ENCODE results near the gene ARHGDIG. TPM values are rescaled to one million over a fixed set of nuclear protein-coding genes. Genes with fewer than 3 reads are reported as not detected.

Gene ARHGDIG
- total RNA-seq, 1 donor from 2014 or later: not detected

DNA sequence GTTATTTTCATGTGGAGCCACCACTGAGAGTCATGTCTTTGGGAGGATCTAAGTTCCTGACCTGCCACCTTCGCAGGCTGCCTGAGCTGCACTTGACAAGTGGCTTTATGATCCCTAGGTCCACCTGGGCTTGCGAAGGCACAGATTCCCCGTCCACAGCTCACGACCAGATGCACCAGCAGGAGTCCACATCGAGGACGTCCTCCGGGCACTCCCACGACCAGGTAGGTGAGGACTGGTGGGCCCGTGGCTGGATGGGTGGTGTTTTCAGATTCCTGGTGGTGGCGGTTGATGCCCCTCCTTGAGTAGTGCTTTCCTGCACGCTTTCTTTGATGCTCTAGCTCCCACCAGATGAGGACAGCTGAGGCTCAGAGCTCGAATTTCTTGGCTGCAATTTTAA, 31.0 kb upstream of the ARHGDIG start:
- no peak for DNase-seq (ENCODE audit: low spot score)
- no peak overlapping the region for H3K4me3 Mint-ChIP-seq
- Histone ChIP-seq H3K4me2 (no peak overlapping the region), H3K27me3 (no peaks in the 10 kb centered on the region), H3K9me3 (ENCODE audit: low read depth) (no peaks in the 10 kb centered on the region), H3K79me2 (ENCODE audit: low read depth) (peaks cover 35% of the 10 kb centered on the region), H3K27ac (no peak overlapping the region), H3K4me3 (no peak overlapping the region), H2AFZ (replicated peaks) (no peak overlapping the region), H3K4me1 (no peaks in the 10 kb centered on the region), H4K20me1 (ENCODE audit: low read depth) (peaks cover 32% of the 10 kb centered on the region), H3K9ac (no peak overlapping the region), H3F3A (ENCODE audit: low read depth) (no peaks in the 10 kb centered on the region), H3K36me3 (no peaks in the 10 kb centered on the region)
- TF ChIP-seq EZH2 (IDR thresholded peaks at IDR 0.05): no peak
- TF ChIP-seq, protein P1, sequence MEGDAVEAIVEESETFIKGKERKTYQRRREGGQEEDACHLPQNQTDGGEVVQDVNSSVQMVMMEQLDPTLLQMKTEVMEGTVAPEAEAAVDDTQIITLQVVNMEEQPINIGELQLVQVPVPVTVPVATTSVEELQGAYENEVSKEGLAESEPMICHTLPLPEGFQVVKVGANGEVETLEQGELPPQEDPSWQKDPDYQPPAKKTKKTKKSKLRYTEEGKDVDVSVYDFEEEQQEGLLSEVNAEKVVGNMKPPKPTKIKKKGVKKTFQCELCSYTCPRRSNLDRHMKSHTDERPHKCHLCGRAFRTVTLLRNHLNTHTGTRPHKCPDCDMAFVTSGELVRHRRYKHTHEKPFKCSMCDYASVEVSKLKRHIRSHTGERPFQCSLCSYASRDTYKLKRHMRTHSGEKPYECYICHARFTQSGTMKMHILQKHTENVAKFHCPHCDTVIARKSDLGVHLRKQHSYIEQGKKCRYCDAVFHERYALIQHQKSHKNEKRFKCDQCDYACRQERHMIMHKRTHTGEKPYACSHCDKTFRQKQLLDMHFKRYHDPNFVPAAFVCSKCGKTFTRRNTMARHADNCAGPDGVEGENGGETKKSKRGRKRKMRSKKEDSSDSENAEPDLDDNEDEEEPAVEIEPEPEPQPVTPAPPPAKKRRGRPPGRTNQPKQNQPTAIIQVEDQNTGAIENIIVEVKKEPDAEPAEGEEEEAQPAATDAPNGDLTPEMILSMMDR (IDR thresholded peaks at IDR 0.05): no peak
- no peaks in the 10 kb centered on the region for H3K27me3 Mint-ChIP-seq (ENCODE audit: insufficient read depth, low read depth)
- H3K27ac Mint-ChIP-seq: no peak overlapping the region
- H3K9me3 Mint-ChIP-seq: no peaks in the 10 kb centered on the region
- H3K36me3 Mint-ChIP-seq: peaks cover 24% of the 10 kb centered on the region
- H3K4me1 Mint-ChIP-seq: peaks cover 5% of the 10 kb centered on the region

DNA sequence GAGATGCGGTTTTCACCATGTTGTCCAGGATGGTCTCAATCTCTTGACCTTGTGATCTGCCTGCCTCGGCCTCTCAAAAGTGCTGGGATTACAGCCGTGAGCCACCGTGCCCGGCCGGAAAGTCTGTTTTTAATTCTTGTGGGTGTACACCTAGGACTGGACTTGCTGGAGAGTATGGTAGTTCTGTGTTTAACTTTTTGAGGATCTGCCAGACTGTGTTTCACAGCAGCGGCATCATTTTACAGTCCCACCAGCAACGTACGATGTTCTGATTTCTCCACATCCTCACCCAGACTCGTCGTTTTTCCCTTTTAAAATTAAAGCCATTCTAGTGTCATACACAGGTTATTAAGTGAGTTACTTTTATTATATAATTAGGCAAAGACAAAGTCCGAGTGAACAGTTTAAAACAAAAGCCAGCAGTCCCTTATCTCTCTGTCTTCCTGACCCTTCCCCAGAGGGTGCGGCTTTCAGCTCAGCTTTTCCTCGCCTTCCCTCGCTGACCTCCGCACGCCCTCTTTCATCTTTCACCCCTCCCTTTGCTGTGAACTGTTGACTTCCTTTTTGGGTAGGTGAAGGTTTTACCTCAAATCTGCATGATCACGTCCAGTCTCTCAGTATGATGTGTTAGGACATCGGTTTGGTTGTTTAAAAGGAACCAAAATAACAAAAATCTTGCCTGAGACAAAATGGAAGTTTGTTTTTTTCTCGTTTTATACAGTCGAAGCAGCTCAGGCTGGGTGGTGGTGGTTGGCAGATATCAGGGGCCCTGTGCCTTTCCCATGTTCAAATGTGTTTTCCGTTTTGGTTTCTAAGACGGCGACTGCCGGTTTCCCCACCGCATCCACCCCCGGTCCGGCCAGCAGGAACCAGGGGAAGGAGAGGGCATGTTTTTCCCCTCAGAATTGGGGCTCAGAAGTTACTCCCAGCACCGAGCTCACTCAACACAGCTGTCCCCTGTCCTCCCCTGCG, 27.7 kb upstream of the ARHGDIG start:
- Histone ChIP-seq H3K4me2 (no peak overlapping the region), H3K9me3 (ENCODE audit: low read depth) (no peaks in the 10 kb centered on the region), H3K79me2 (ENCODE audit: low read depth) (peaks cover 4% of the 10 kb centered on the region), H3F3A (ENCODE audit: low read depth) (no peaks in the 10 kb centered on the region), H3K4me1 (no peaks in the 10 kb centered on the region), H3K27ac (no peak overlapping the region), H3K9ac (no peak overlapping the region), H4K20me1 (ENCODE audit: low read depth) (peaks cover 11% of the 10 kb centered on the region), H2AFZ (replicated peaks) (no peak overlapping the region), H3K36me3 (no peaks in the 10 kb centered on the region), H3K27me3 (no peaks in the 10 kb centered on the region), H3K4me3 (no peak overlapping the region)
- Mint-ChIP-seq H3K4me3 (no peak overlapping the region), H3K27me3 (ENCODE audit: insufficient read depth, low read depth) (no peaks in the 10 kb centered on the region), H3K36me3 (peaks cover 33% of the 10 kb centered on the region), H3K27ac (no peak overlapping the region), H3K9me3 (no peaks in the 10 kb centered on the region), H3K4me1 (no peaks in the 10 kb centered on the region)
- no peak for TF ChIP-seq EZH2 (IDR thresholded peaks at IDR 0.05)
- TF ChIP-seq, protein P1 (IDR thresholded peaks at IDR 0.05): no peak
- no peak for TF ChIP-seq EZH2phosphoT487 (IDR thresholded peaks at IDR 0.05)
- DNase-seq (ENCODE audit: low spot score): no peak

DNA sequence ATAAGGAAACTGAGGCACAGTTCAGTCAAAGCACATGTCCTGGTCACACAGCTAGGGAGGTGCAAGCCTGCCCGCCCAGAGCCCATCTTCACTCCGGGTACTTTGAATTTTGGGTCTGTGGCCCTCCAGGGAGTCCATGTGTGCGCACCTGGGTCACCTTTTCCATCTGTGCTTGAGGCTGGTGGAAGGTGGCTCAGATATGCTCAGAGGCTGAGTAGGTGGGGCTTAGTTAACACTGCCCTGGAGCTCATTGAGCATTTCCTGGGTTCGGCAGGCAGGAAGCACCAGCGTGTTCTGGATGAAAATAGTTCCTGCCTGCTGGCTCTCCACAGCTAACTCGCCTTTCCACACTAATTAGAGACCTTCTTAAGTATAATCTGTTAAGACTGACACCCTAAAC, 26.6 kb upstream of the ARHGDIG start:
- TF ChIP-seq EZH2 (IDR thresholded peaks at IDR 0.05) (no peak), EZH2phosphoT487 (IDR thresholded peaks at IDR 0.05) (no peak)
- TF ChIP-seq, protein P1 (IDR thresholded peaks at IDR 0.05): no peak
- H3K27ac Mint-ChIP-seq: no peak overlapping the region
- H3K36me3 Mint-ChIP-seq: peaks cover 29% of the 10 kb centered on the region
- Histone ChIP-seq H3F3A (ENCODE audit: low read depth) (no peaks in the 10 kb centered on the region), H3K36me3 (no peaks in the 10 kb centered on the region), H3K9ac (no peak overlapping the region), H3K27ac (no peak overlapping the region), H4K20me1 (ENCODE audit: low read depth) (peaks cover 5% of the 10 kb centered on the region), H2AFZ (replicated peaks) (no peak overlapping the region), H3K9me3 (ENCODE audit: low read depth) (no peaks in the 10 kb centered on the region), H3K27me3 (no peaks in the 10 kb centered on the region), H3K79me2 (ENCODE audit: low read depth) (no peaks in the 10 kb centered on the region), H3K4me1 (no peaks in the 10 kb centered on the region), H3K4me2 (no peak overlapping the region), H3K4me3 (no peak overlapping the region)
- DNase-seq (ENCODE audit: low spot score): no peak
- H3K4me3 Mint-ChIP-seq: no peak overlapping the region
- no peaks in the 10 kb centered on the region for H3K4me1 Mint-ChIP-seq
- no peaks in the 10 kb centered on the region for H3K9me3 Mint-ChIP-seq
- no peaks in the 10 kb centered on the region for H3K27me3 Mint-ChIP-seq (ENCODE audit: insufficient read depth, low read depth)
